PC-9 (cell line): ENCODE data around the gene DUS2. TPM values are rescaled to one million over a fixed set of nuclear protein-coding genes. Genes with fewer than 3 reads are reported as not detected.

ENCODE experiments used
- BruUV-seq: library from RNA; stranded (reverse); fragments of 400-500 nt; replicated peaks from 2 replicates; lab custom pipeline; 2021; lab: Mats Ljungman, UMichigan
- CTCF ChIA-PET: fragments of 300-600 bp; sonication (Branson Sonifier 250); formaldehyde crosslinking; loops from one replicate; lab custom pipeline; 2022; ENCODE audit warnings: antibody characterized with exemption; lab: Charles Lee
- POLR2A ChIA-PET: fragments of 300-600 bp; sonication (Branson Sonifier 250); formaldehyde crosslinking; loops from one replicate; lab custom pipeline; 2022; ENCODE audit warnings: antibody characterized with exemption; ENCODE audit not compliant: unreplicated experiment; lab: Charles Lee
- DNase-seq, 2 experiments: peaks; one replicate each; pipeline versions ENCODE4 v3.0.0 to v3.0.0-alpha.2; 2015 to 2022; ENCODE audit warnings: mixed read lengths in 1 of 2
- H2AFZ ChIP-seq: fragments of 200-600 bp; sonication (generic); 2 replicates; pipeline ENCODE4 v1.8.1; 2017; ENCODE audit warnings: antibody characterized with exemption
- H3F3A ChIP-seq: fragments of 200-600 bp; sonication (generic); 2 replicates; pipeline ENCODE4 v1.8.1; 2017; ENCODE audit warnings: antibody characterized with exemption, mild to moderate bottlenecking, low read depth; ENCODE audit not compliant: insufficient read depth
- H3K27ac ChIP-seq: fragments of 200-600 bp; sonication (generic); 2 replicates; pipeline ENCODE4 v1.6.1; 2016; ENCODE audit warnings: mixed run types
- H3K27me3 ChIP-seq: fragments of 200-600 bp; sonication (generic); 2 replicates; pipeline ENCODE4 v1.6.1; 2016; ENCODE audit warnings: low read depth, mixed run types; ENCODE audit not compliant: insufficient read depth
- H3K36me3 ChIP-seq: fragments of 200-600 bp; sonication (generic); 2 replicates; pipeline ENCODE4 v1.6.1; 2016; ENCODE audit warnings: low read depth, mixed run types
- H3K4me1 ChIP-seq: fragments of 200-600 bp; sonication (generic); replicated peaks from 2 replicates; pipeline ENCODE4 v1.6.1; 2016; ENCODE audit warnings: mixed run types; ENCODE audit not compliant: insufficient read depth
- H3K4me2 ChIP-seq: fragments of 200-600 bp; sonication (generic); 2 replicates; pipeline ENCODE4 v1.6.1; 2017; ENCODE audit warnings: mixed run types
- H3K4me3 ChIP-seq: fragments of 200-600 bp; sonication (generic); 2 replicates; pipeline ENCODE4 v1.6.1; 2016; ENCODE audit warnings: mixed run types
- H3K79me2 ChIP-seq: fragments of 200-600 bp; sonication (generic); 2 replicates; pipeline ENCODE4 v1.6.1; 2017; ENCODE audit warnings: low read depth, mixed run types
- H3K9me2 ChIP-seq: fragments of 200-600 bp; sonication (generic); 2 replicates; pipeline ENCODE4 v1.8.1; 2017; ENCODE audit warnings: mild to moderate bottlenecking; ENCODE audit not compliant: insufficient read depth
- H3K9me3 ChIP-seq: fragments of 200-600 bp; sonication (generic); 2 replicates; pipeline ENCODE4 v1.8.1; 2016; ENCODE audit warnings: low read depth; ENCODE audit not compliant: insufficient read depth
- H4K20me1 ChIP-seq: fragments of 200-600 bp; sonication (generic); 2 replicates; pipeline ENCODE4 v1.8.1; 2017; ENCODE audit not compliant: insufficient read depth
- EZH2 ChIP-seq: fragments of 200-600 bp; sonication (generic); IDR thresholded peaks from 2 replicates; pipeline ENCODE4 v1.8.0; 2017; ENCODE audit warnings: antibody characterized with exemption, low read depth
- intact Hi-C: fragments of 100-400 bp; cut with micrococcal nuclease; formaldehyde crosslinking; loops from one replicate; pipeline ENCODE4 v1.10.0; 2022; ENCODE audit not compliant: unreplicated experiment
- total RNA-seq: library from RNA; stranded (reverse); gene quantifications from 2 replicates; pipeline ENCODE4 v1.2.3, GENCODE V29; 2021
- TF ChIP-seq, protein P1 (sequence below): fragments of 200-600 bp; sonication (generic); conservative IDR thresholded peaks from 2 replicates; pipeline ENCODE4 v1.6.1; 2017; ENCODE audit warnings: mixed run types, antibody characterized with exemption, mild to moderate bottlenecking, moderate library complexity

The DUS2 gene
- total RNA-seq, 1 experiment from 2014 or later: 29.7 TPM

DNA sequence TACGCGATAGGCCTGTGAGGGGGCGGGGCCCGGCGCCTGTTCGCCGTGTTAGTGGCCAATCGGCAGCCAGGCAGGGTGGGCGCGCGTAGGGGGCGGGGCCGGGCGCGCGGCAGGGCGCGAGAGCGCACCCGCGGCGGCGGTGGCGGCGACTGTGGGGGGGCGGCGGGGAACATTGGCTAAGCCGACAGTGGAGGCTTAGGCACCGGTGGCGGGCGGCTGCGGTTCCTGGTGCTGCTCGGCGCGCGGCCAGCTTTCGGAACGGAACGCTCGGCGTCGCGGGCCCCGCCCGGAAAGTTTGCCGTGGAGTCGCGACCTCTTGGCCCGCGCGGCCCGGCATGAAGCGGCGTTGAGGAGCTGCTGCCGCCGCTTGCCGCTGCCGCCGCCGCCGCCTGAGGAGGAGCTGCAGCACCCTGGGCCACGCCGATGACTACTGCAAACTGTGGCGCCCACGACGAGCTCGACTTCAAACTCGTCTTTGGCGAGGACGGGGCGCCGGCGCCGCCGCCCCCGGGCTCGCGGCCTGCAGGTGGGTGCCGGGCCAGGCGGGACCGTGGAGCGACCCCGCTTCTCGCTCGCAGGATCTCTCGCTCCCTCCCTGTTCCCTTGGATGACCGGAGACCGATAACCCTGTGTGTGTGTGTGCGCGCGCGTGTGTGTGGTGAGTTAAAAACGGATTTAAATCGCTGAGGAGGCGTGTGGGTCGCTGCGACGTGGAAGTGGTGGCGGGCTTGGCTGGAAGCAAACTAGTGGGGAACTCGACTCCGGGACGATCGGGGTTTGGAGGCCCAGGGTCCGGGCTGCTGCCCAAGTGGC, 62.4 kb downstream of the DUS2 start, which contains the start of gene NFATC3:
Gene NFATC3 (plus strand): TSS at position 112 of the 813 bp plus-strand sequence. CDS start 312 bp downstream, at position 424.
- no peaks in the 10 kb centered on the region for H3K9me3 ChIP-seq
- BruUV-seq: no TSS peak
- peak; percentile 89 to 96 for DNase-seq

DNA sequence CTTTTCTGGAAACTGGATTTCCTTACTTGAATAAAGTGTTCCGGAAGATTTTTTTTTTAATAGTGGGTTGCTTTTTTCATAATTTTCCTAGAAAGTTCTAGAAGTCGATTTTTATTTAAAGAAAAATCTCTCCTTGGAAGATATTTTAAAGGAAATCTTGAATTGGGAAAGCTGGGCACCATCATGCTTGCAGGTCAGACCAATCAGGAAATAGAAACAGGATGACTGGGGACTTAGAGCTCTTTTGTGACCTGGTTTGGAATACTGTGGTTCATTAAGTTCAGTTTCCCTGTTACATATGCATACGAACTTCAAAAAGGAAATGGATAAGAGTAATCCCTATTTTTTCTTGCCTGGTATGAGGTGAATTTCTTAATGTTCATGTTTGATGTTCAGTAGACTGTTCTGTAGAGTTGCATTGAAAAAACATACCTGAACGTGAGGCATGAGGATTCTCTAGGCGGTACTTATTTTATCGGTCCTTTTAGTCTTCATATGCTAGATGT, 63.3 kb downstream of the DUS2 start:
- no peaks in the 10 kb centered on the region for H3K9me3 ChIP-seq
- TF ChIP-seq, protein P1, sequence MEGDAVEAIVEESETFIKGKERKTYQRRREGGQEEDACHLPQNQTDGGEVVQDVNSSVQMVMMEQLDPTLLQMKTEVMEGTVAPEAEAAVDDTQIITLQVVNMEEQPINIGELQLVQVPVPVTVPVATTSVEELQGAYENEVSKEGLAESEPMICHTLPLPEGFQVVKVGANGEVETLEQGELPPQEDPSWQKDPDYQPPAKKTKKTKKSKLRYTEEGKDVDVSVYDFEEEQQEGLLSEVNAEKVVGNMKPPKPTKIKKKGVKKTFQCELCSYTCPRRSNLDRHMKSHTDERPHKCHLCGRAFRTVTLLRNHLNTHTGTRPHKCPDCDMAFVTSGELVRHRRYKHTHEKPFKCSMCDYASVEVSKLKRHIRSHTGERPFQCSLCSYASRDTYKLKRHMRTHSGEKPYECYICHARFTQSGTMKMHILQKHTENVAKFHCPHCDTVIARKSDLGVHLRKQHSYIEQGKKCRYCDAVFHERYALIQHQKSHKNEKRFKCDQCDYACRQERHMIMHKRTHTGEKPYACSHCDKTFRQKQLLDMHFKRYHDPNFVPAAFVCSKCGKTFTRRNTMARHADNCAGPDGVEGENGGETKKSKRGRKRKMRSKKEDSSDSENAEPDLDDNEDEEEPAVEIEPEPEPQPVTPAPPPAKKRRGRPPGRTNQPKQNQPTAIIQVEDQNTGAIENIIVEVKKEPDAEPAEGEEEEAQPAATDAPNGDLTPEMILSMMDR: no peak
- TF ChIP-seq EZH2: no peak
- H3K36me3 ChIP-seq: no peaks in the 10 kb centered on the region
- intact Hi-C loops: loop anchor here (2.0 kb wide), 1 partner anchor 142 kb away; no protein-coding TSS in a partner anchor
- H3K27me3 ChIP-seq: no peaks in the 10 kb centered on the region
- POLR2A ChIA-PET: interaction anchor here (0.7 kb wide), 1 partner anchor 9 kb away, joined by 4 read pairs; no protein-coding TSS in a partner anchor
- H2AFZ ChIP-seq: peak overlapping the region; percentile 97
- H3K4me3 ChIP-seq: peak overlapping the region; percentile 91
- no TSS peak for BruUV-seq
- H4K20me1 ChIP-seq: peaks cover 2% of the 10 kb centered on the region
- H3K4me2 ChIP-seq: peak overlapping the region; percentile 92
- H3K79me2 ChIP-seq: peaks cover 57% of the 10 kb centered on the region
- peaks cover 21% of the 10 kb centered on the region for H3K4me1 ChIP-seq
- no peak for DNase-seq
- CTCF ChIA-PET: interaction anchor here (0.5 to 0.6 kb wide), 2 partner anchors 21 to 268 kb away, joined by 4 to 10 read pairs; no protein-coding TSS in a partner anchor
- peak overlapping the region; percentile 51 for H3K27ac ChIP-seq
- H3F3A ChIP-seq: peaks cover 25% of the 10 kb centered on the region
- H3K9me2 ChIP-seq: no peaks in the 10 kb centered on the region

More for the DNA sequence above, 62.4 kb downstream of the DUS2 start, which contains the start of gene NFATC3:
- Histone ChIP-seq H4K20me1 (peaks cover 2% of the 10 kb centered on the region), H3K79me2 (peaks cover 48% of the 10 kb centered on the region), H3K27ac (peak within 1 kb of the TSS; percentile 51), H3K4me2 (peak within 1 kb of the TSS; percentile 92), H2AFZ (peak within 1 kb of the TSS; percentile 97), H3K9me2 (no peaks in the 10 kb centered on the region), H3K4me3 (peak within 1 kb of the TSS; percentile 91), H3K27me3 (no peaks in the 10 kb centered on the region), H3K36me3 (no peaks in the 10 kb centered on the region), H3F3A (peaks cover 23% of the 10 kb centered on the region), H3K4me1 (peaks cover 14% of the 10 kb centered on the region)
- ChIA-PET CTCF (interaction anchor here (0.7 kb wide), 1 partner anchor 409 kb away, joined by 3 read pairs; no protein-coding TSS in a partner anchor), POLR2A (interaction anchor here (0.6 to 1.4 kb wide), 5 partner anchors 120 to 1239 kb away, joined by 3 to 7 read pairs (median 4); partner anchors contain the start of gene ESRP2)
- intact Hi-C loops: loop anchor here (1.0 to 2.0 kb wide), 3 partner anchors 143 to 279 kb away; partner anchors contain the start of genes RANBP10 and TSNAXIP1
- TF ChIP-seq, protein P1: no peak
- TF ChIP-seq EZH2: no peak

DNA sequence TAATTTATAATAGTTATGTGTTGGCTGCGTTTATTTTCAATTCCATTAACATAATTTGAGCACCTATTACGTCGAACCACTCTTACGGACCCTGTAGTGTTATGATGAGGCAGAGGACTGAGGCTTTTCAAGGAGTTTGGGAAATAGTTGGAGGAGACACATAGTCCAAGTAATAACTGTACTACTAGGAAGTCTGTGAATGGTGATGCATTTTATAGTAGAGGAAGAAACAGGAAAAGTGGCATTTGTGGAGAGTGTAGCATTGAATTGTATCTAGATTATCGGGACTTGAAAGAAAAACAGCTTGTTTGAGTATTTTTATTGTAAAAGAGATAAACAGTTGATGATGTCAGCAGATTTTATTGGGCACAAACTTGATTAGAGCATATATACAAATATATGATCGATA, 63.8 kb downstream of the DUS2 start:
- CTCF ChIA-PET: interaction anchor here (0.5 to 0.6 kb wide), 2 partner anchors 21 to 268 kb away, joined by 4 to 10 read pairs; no protein-coding TSS in a partner anchor
- Histone ChIP-seq H3F3A (peaks cover 25% of the 10 kb centered on the region), H3K36me3 (no peaks in the 10 kb centered on the region), H4K20me1 (peaks cover 2% of the 10 kb centered on the region), H3K9me2 (no peaks in the 10 kb centered on the region), H3K9me3 (no peaks in the 10 kb centered on the region), H3K27ac (no peak overlapping the region; the same call in 1 of the 2 replicates), H3K79me2 (peaks cover 62% of the 10 kb centered on the region), H3K4me3 (peak overlapping the region; percentile 91), H3K4me2 (peak overlapping the region; percentile 92), H3K27me3 (no peaks in the 10 kb centered on the region), H2AFZ (peak overlapping the region; percentile 97), H3K4me1 (peaks cover 26% of the 10 kb centered on the region)
- intact Hi-C loops: loop anchor here (2.0 kb wide), 1 partner anchor 142 kb away; no protein-coding TSS in a partner anchor
- POLR2A ChIA-PET: interaction anchor here (0.7 kb wide), 1 partner anchor 11 kb away, joined by 3 read pairs; no protein-coding TSS in a partner anchor
- no TSS peak for BruUV-seq
- no peak for DNase-seq
- TF ChIP-seq, protein P1: no peak
- TF ChIP-seq EZH2: no peak
